GM08714 (cell line): Measurements from ENCODE around the gene RALGPS1.

Experiments
- H3K4me3 ChIP-seq: fragments of 200-500 bp; sonication (Bioruptor generic); 2 replicates; pipeline ENCODE4 v1.5.1; 2014; ENCODE audit warnings: mild to moderate bottlenecking, low read length, inconsistent platforms
- ZNF274 ChIP-seq: IDR thresholded peaks from 2 replicates; pipeline ENCODE4 v1.6.1; 2012; ENCODE audit warnings: mild to moderate bottlenecking, low read depth, low read length

The RALGPS1 gene

DNA sequence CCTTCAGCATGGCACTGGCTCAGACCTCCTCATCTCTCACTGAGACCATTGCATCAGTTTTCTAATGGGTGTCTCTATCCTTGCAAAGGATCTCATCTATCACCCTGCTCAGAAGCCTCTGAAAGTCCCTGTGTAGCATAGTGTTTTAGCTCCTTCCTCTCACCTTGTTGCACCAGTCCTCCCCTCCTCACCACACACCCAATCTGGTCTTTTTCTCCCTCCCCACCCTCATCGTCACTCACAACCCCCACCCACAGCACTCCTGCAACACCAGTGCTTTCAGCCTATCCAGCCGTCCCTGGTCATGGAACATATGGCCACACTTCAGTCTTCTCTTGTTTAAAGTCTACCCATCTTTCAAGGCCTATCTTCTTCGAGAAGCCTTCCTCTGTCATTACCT lies 133.4 kb downstream of the RALGPS1 start:
- no peak for TF ChIP-seq ZNF274

DNA sequence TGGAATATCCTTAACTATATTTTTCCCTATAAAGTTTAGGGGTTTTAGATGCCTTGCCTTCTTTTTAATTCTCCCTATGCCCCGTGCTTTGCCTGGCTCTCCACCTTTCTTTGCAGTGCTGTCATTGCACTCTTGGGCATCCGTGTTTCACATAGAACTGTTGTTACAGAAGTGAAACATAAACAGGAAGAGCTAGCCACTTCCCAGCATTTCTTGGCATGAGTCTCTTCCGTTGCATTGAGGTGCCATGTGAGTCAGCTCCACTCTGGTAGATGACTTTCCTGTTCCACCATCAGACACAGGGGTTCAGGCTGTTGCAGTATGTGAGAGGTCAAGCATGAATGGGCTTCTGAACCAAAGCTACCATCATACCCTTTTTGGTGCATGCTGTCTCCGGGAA lies 134.5 kb downstream of the RALGPS1 start:
- H3K4me3 ChIP-seq: no peak overlapping the region
- TF ChIP-seq ZNF274: no peak

More for the DNA sequence above, 133.4 kb downstream of the RALGPS1 start:
- no peak overlapping the region for H3K4me3 ChIP-seq

DNA sequence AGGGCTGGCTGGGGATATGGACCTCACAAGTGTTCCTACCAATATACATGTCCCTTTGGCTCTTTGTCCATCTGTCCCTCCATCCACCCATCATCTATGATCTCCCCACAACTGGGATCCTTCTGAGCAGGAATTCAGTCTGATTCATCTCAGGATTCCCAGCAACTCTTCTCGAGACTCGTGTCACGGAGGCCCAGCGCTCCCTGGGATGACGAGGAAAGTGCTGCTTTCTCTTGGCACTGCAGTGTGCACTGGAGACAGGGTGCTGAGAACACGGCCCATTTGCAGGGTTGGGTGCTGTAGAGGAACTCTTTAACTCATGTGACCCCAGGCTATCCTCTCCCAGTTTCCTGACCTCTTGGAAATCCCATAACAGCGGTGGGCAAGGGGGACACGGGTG lies 135.0 kb downstream of the RALGPS1 start:
- no peak for TF ChIP-seq ZNF274
- no peak overlapping the region for H3K4me3 ChIP-seq

DNA sequence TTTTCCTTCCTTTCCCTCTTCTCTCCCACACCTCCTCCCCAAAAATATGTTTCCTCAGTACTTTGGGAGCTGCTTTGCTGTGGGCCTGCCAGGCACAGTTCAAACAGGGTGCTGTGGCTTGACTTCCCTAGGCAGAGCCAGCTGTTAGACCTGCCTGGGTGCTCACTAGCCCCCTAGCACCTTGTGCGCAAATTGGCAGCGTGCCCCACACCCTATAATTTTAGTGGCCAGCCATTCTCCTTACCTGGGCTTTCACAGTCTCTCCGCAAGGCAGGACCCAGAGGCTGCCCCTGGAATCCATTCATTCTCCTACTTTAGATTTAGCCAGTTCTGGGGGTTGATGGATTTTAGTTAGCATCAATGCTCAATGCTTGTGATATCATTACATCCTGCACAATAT lies 135.6 kb downstream of the RALGPS1 start:
- no peak for TF ChIP-seq ZNF274
- no peak overlapping the region for H3K4me3 ChIP-seq

DNA sequence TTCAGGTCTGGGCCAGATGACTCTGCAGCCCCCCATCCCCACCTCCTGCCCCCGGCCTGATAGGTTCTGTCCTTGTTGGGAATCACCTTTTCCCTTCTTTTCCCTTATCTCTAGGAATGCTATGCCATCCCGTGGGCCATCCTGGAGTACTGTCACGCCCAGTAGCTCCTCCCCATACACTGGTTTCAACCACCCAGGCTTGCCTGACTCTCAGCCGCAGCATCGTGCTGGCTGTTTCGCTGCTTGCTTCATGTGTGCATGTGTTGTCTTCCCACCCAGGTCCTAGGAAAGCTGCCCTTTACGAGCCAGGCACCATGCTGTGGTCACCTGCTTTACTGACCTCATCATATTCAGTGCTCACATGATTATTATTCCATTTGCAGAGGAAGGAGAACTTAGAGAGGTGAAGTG lies 136.0 kb downstream of the RALGPS1 start:
- H3K4me3 ChIP-seq: no peak overlapping the region
- TF ChIP-seq ZNF274: no peak

DNA sequence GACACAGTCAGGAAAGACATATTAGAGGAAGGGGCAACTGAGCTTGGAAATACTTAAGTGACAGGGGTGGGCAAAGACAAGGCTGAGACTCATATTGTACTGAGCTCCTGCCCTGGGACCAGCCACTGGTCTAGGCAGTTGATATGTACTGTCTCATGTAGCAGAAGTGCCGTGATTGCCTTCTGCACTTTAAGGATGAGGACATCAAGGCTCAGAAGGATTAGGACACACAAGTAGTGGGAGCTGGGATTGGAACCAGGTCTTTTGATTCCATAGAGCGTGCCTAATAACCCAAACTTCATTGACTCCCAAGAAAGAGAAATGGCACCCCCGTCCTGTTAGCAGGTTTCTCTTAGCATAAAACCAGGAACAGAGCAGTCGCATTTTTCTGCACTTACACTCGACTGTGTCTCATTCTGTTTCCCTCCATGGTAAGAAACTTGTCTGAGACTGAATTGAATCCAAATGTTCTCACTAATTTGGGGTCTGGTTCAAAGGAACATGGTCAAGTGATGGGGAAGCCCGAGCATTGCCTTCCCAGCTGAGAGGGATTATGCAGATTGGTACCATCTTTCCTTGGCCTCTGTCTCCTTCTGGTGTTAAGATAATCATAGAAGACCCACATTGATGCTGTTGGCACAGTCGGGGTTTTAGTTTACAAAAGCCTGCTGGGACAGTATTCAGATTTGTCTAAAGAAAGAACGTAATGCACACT lies 137.5 kb downstream of the RALGPS1 start:
- no peak overlapping the region for H3K4me3 ChIP-seq
- TF ChIP-seq ZNF274: no peak

DNA sequence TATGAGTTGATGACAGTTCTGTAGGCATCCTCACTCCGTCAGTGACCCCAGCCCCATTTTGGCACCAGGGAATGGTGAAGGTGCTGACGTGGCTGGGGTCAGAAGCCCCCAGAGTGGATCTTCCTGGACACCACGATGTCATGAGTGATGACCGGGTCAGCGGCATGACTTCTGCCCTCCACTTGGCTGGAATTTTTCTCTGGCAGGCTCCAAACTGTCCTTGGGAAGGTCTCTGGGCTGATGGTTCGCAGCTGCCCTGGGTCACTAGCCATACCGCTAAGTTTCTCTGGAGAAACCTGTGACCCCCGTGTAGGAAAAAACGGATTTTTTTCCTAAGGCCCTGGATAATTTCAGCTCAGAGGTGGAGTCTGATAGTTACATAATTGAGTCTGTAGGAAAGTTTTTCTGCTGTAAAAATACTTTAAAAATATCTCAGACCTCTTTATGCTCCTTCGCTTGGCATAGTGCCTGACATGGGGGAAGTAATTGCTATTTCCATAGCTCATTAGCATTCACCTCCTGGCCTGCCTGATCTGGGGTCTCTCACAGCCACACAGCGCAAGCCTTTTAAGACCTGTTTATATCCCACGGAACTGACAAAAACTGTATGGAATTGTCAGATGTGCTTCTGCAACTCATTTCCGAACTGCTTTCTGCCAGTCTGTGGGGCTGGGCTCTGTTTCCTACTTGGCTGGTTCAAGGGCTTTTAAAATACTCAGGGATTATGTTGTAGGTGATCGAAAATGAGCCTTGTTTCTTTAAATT lies 138.7 kb downstream of the RALGPS1 start:
- TF ChIP-seq ZNF274: no peak

DNA sequence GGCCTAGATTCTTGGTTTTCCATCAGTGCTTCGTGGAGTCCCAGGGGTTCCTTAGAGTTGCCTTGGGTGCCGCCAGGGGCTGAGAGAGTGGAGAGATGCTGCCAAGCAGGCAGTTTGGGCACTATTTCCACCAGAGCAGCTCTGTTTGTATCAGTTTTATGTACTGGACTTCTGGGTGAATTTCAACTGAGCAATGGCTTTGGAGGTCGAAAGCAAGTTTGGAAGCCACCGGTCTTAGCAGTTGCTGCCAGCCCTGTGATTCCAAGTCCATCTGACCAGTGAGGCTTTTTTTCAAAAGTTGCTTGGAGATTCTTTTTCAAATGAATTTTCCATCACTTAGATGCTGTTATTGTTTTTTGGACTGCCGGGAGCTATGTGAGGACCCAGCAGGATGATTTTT lies 139.4 kb downstream of the RALGPS1 start:
- no peak for TF ChIP-seq ZNF274

More for the DNA sequence above, 138.7 kb downstream of the RALGPS1 start:
- H3K4me3 ChIP-seq: no peak overlapping the region

DNA sequence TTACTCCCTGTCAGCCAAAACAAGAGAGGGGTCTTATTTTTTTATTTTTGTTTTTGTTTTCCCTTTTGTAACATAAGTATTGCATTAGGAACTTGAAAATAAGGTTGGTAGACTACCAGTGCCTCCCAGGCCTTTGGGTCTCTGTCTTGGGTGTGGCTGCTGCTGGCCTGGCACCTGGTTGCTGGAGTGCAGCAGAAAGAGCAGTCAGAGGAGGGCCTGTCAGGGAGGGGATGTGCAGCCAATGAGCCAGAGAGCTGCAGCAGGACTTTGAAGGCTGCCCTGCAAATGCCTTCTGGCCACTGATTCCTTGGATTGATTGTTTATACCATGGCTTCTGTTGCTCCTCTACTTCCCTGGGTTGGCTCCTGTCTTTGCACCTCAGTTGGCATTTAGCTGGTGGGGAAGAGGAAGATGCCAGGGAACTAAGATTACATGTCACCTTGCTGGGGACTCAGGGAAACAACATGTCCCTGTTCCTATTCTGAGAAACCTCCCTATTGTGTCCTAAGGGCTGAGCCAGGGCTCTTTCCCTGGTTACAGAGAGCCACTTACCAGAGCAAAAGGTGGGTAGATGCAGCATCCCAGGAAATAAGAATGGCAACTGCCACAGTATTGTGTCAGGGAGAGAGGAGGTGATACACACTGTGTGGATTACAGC lies 141.3 kb downstream of the RALGPS1 start:
- no peak for TF ChIP-seq ZNF274
- H3K4me3 ChIP-seq: no peak overlapping the region

More for the DNA sequence above, 139.4 kb downstream of the RALGPS1 start:
- no peak overlapping the region for H3K4me3 ChIP-seq

DNA sequence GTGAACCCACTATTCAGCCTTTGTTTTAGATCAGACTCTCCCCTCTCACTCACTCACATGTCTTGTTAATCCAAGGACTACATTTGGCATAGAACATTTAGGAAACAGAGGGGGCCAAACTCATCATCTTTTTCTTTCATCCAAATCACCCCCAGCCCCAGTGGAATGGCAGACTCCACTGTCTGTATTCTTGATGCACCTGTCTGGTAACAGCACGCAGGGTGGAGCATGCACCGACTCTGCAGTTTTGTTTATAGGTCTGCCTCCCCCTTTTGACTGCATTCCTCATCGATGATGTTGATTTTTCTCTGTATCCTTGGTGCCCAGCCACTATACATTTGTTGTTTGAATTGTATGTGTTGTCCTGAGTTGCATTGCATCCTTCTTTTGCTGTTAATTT lies 141.9 kb downstream of the RALGPS1 start:
- TF ChIP-seq ZNF274: no peak
- no peak overlapping the region for H3K4me3 ChIP-seq

DNA sequence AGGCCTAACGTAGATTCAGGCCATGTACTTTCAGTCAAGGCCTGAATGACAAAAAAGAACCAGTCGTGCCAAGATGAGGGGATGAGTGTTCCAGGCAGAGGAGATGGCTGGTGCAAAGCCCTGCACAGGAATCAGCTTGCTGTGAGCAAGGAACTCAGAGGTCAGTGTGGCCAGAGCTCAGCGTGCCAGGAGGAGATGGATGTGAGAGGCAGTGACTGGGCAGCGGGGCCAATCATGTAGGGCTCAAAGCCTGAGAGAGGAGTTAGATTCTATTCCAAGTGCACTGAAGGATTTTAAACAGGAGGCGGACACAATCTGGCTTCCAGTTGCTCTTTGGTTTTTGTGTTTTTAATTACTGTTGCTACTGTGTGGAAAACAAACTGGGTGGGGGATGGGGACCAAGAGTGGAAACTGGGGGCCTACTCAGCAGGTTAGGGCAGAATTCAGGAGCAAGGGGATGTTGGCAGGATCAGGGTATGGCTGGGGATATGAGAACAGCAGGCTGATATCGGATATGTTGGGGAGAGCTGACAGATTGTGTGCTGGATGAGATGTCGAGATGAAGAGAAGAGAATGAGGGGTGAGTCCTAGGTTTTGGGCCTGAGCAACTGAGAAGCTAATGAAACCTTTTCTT lies 143.5 kb downstream of the RALGPS1 start:
- no peak overlapping the region for H3K4me3 ChIP-seq
- TF ChIP-seq ZNF274: no peak

DNA sequence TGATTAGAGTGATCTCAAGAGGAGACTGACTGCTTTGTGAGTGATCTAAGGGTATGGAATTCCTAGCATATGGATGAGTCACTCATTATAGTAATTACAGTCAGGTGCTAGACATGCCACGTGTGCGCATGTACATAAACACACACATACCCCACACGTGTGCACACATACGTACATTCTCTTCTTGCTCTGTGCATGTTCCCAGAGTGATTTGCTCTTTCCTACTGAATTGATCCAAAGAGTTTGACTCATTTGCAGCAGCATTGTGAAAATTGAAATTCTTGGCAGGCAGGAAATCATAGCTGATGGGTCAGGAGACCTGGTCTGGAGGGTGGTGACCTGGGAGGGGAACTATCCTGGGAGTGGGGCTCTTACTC lies 144.1 kb downstream of the RALGPS1 start:
- TF ChIP-seq ZNF274: no peak
- H3K4me3 ChIP-seq: no peak overlapping the region

DNA sequence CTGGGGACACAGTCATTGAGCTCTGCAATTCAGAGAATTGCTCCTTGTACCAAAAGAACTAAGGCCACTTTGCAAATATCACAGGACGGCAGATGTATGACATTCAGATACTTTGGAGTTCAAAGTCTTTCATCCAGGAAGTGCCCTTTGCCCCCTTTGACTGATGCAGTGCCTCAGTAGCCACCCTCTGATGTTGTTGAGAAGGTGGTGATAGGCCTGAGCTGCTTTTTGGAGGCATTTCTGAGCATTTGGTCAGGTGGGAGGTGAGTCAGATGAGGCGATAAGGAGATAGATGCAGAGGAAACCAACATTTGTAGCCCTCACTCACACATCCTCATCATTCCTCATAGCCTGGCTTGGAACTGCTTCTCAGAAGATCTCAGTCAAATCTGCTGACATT lies 144.4 kb downstream of the RALGPS1 start:
- H3K4me3 ChIP-seq: no peak overlapping the region
- no peak for TF ChIP-seq ZNF274

DNA sequence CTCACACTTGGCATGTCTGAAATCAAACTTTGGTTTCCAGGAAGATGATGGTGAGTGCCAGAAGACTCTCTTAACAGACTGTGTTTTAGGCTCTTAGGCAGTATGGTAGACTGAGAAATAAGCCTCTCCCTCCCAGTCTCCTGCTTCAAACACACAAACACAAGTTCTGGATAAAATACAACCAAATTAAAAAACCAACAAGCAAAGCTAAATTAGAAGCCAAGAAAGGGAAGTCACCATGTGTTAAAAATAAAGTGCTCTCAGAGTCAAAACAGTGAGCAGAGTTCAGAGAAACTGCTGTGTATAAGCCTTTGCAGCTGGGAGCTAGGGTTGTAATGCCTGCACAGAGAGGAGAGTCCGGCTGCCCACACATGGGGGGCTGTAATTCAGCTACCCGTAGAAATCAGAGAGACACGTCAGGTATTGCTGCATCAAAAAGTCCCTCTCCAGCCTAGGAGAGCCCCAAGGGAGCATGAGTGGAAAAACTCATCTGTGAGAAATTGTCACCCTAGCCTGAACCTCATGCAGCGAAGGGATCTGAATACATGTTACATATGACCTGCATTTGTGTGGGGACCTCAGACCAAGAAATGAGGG lies 145.3 kb downstream of the RALGPS1 start:
- no peak overlapping the region for H3K4me3 ChIP-seq
- no peak for TF ChIP-seq ZNF274

DNA sequence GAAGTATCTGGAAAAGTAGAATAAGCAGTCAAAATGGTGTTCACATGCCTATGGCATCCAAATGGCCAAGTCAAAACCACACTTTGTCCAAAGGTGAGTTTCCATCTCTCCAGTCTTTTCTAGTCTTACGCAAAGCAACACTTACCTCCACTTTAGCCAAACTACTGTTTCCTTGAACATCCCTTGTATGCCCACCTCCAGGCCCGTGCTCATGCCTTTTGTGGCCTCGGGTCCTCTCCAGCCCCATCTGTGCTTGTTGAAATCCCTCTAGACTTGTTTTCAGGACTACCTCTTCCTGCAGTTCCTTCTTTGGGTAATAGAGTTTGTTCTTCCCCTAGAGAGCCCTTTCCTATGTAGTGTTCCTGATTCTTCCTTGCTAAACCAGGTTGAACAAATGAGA lies 146.8 kb downstream of the RALGPS1 start:
- no peak for TF ChIP-seq ZNF274
- no peak overlapping the region for H3K4me3 ChIP-seq
